Esophagus squamous epithelium (tissue), 4 donors: ENCODE results near the gene TRIP4.

Source experiments
- CTCF ChIP-seq, 6 experiments: fragments of 450-650 bp in 4 of 6; fragments of 200-600 bp in 2 of 6; sonication (generic) in 2 of 6; IDR thresholded peaks; one replicate each; pipeline ENCODE4 v1.5.1; 2016 to 2019; ENCODE audit warnings: antibody characterized with exemption in 6 of 6, mild to moderate bottlenecking in 4 of 6, moderate library complexity in 4 of 6
- POLR2A ChIP-seq, 4 donors: fragments of 450-650 bp; IDR thresholded peaks; one replicate each; pipeline ENCODE4 v1.6.1; 2017; ENCODE audit warnings: antibody characterized with exemption in 4 of 4, mild to moderate bottlenecking in 4 of 4, moderate library complexity in 3 of 4

DNA sequence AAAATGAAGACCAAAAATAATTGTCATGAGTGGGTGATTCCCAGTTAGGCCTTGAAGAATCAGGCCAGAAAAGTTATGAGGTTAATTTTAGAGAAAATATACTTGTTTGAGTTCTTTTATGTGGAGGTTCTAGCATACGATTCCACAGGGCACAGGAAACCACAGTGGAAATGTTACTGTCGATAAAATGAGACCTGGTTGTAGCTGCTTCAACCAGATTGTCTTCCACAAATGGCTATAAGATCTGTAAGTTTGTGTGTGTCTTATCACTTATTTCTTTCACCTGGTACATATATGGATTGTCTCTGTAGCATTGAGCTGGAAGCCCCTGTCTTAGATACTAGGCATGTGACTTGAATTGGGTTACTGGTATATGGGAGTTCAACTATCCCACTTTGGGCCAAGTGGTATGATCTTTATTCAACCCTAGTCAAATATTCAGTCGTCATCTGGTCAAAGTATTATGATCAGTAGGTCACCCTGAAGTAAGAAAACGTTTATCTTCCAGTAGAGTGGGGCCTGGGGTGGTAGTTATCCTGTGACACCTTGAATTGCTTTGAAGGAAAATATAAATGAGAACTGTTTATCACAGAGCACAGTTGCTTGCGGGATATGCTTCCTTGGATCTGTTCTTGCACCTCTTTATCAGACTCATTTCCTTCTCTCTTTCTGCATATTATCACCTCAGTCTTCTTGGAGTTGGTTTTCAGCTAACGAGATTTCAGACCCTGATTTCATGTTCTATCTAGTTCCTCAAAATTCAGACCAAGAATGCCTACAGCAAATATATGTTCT lies 51.2 kb downstream of the TRIP4 start:
- no peak for TF ChIP-seq POLR2A (IDR thresholded peaks at IDR 0.05)
- TF ChIP-seq CTCF (IDR thresholded peaks at IDR 0.05) = no peak
